Hematopoietic multipotent progenitor cell treated with erythropoietin and hydrocortisone succinate and interleukin-3 and kit ligand, for 6 days (in vitro differentiated cells): ENCODE measurements around the gene C13orf46.

ENCODE experiments used
- DNase-seq: peaks from one replicate; pipeline ENCODE4 v3.0.0-alpha.2; 2015

Gene C13orf46

DNA sequence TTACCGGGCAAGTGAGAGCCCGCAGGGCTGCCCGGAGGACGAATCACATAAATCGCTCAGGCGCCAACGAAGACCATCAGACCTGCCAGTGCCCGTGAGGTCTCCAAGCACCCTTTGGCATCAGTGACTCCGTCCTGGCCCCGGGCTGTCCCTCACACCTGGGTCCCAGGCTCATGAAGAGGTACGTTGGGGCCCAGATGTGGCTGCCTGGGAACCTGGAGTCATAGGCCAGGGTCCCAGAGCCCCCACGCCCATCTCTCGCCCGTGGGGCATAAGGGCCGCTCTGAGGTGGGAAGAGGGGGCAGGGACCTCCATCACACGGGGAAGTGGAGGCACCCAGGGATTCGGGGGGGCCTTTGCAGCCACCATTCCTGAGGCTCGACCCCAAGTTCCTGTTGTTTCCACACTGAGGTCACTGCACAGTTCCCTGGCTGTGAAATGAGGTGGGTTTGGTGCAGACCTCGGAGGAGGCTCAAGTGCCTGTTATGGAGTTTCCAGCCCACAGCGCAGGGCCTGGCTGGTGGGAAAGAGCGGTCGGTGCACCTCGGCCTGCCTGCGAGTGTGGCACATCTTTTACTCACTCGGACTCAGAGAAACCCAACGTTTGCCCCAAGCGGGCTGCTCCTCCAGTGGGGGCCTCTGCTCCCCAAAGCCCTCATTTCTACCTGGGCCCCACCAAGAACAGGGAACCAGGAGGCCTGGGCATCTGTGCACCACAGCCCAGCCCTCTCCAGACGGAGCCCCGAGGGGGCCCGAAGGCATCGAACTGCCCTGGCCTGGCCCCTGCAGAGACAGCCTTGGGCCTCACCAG lies 35.9 kb upstream of the C13orf46 start:
- no peak for DNase-seq

- DNase-seq, result no peak
Measured at GRCh38 chr13:114008964-114009589, 35.2 kb upstream of the C13orf46 start.

GRCh38 chr13:114007566-114007965 lies 33.7 kb upstream of the C13orf46 start:
- DNase-seq, result no peak

DNA sequence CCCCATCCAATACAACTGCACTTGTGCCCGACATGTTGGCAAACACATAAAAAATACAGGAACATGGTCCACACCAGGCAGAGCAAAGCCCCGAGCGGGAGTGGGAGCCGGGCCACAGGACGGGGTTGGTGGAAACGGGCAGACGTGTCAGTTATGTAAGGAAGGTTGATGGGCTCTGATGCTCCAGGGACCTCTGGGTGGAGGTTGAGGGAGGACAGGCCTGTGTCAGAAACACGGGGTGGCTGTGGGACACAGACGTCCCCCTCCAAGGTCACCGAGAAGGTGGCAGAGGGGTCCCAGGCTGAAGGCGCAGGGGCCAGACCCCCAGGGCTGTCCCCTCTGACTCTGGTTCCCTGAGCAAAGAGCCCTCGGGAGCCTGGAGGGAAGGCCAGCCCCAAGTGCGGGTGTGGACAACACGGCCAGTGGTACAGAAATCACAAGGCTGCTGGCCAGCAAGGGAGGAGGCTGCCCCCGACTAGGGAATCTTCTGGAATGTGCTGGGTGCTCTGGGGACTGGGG lies 31.4 kb upstream of the C13orf46 start:
- no peak for DNase-seq

- peak; percentile 68 for DNase-seq
Measured at GRCh38 chr13:114004420-114005205, 30.7 kb upstream of the C13orf46 start.

DNA sequence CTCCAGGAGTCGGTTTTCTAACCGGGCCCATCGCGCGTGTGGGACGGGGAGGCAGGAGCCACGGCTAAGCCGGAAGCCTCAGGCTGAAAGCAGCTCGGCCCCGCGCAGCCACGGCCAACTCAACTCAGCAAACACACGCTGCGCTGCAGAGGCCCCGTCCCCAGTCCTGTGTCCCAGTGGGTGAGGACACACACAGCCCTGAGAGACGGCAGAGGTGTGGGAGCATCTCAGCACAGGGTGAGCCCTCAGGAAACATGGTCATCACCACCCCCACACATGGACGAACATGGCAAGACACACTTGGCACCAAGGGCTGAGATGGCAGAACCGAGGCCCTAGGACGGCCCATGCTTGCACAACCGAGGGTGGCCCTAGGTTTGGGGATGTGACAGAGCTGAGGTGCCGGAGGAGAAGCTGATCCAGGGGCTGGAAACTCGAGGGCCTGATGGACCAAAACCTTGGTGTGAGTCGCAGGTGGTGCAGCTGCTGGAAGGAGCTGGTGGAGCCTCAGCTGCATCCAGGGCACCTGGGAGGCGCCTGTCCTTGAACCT lies 29.0 kb upstream of the C13orf46 start:
- DNase-seq, result no peak

DNA sequence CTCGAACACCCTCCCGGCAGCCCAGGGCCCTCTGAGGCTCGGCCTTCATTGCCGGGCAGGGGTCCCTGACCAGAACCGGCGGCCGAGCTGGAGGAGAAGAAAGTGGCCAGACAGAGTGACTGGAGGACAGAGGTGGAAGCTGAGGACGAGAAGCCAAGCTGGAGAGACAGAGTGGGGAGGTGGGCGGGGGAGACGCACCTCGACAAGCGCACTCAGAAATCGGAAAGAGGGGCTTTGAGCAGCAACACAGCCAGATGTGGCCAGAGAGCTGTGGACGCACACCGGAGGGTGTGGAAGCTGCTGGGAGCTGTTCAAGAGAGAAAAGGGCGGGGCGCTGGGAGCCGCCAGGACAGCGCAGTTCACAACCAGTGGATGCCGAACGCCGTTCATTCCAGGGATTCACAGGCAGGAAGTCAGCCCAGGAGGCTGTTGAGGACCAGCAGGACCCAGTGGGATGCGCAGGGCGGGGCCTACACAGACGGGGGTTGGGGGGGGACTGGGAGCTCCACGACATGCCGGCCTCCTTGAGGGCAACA lies 28.2 kb upstream of the C13orf46 start:
- no peak for DNase-seq

DNA sequence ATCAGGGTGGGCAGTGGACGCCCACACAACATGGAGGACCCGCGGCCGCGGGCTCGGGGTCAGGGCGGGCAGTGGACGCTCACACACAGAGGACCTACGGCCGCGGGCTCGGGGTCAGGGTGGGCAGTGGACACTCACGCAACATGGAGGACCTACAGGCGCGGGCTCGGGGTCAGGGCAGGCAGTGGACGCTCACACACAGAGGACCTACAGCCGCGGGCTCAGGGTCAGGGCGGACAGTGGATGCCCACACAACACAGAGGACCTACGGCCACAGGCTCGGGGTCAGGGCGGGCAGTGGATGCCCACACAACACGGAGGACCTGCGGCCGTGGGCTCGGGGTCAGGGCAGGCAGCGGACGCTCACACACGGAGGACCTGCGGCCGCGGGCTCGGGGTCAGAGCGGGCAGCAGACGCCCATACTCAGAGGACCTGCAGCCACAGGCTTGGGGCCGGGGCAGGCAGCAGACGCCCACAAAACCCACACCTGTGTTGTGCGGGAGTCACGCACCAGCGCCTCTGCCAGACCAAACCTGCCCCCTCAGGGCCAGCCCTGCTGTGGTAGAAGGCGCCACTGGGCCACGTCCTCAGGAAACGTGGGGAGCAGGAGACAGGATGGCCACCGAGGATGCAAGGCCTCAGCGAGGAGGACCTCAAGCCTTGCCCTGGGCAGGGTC lies 27.6 kb upstream of the C13orf46 start:
- DNase-seq, result no peak

DNA sequence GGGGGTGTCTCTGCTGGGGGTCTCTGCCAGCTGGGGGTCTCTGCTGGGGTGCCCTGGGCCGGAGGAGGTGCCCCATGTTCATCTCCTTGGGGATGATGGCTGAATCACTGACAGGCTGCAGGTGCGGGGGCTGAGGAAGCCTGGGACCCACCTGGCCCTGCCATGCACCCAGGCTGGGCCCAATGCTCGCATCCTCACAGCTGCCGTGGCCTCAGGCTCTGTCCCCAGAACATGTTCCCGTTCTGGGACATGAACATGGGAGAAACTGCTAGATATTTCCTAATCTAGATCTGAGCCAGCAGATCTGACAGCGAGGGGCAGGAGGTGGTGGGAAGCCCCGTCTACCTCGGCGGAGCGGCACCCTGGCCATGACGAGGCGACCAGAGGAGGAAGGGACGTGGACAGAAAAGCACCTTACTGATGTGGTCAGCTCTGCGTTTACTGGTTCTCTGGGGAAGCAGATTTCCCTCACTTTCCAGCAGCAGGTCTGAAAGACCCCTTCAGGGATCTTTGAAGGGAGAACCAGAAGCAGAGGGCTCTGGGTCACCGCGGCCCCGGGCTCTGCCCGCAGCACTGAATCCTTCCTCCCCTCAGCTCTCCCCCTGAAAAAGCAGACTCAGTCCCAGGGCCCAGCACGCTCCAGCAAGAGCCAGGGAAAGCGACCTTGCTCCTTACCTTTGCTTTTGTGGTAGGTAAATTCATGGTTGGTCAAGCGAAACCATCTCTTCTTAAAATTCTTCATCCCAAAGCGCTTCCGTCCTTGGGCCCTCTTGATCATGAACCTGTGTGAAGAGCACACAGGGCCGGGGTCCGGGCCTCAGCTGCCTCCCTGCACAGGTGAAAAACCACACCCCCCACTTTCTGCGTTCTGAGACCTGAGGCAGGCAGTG lies 26.5 kb upstream of the C13orf46 start:
- no peak for DNase-seq

GRCh38 chr13:113999618-113999910 lies 25.7 kb upstream of the C13orf46 start:
- no peak for DNase-seq

GRCh38 chr13:113998781-113999617 lies 25.1 kb upstream of the C13orf46 start:
- no peak for DNase-seq

- DNase-seq, result no peak
Measured at GRCh38 chr13:113997845-113998751, 24.2 kb upstream of the C13orf46 start.

GRCh38 chr13:113996912-113997745 lies 23.3 kb upstream of the C13orf46 start:
- no peak for DNase-seq

- DNase-seq, result no peak
Measured at GRCh38 chr13:113996081-113996911, 22.4 kb upstream of the C13orf46 start.

GRCh38 chr13:113995051-113995601 lies 21.2 kb upstream of the C13orf46 start:
- DNase-seq, result no peak

DNA sequence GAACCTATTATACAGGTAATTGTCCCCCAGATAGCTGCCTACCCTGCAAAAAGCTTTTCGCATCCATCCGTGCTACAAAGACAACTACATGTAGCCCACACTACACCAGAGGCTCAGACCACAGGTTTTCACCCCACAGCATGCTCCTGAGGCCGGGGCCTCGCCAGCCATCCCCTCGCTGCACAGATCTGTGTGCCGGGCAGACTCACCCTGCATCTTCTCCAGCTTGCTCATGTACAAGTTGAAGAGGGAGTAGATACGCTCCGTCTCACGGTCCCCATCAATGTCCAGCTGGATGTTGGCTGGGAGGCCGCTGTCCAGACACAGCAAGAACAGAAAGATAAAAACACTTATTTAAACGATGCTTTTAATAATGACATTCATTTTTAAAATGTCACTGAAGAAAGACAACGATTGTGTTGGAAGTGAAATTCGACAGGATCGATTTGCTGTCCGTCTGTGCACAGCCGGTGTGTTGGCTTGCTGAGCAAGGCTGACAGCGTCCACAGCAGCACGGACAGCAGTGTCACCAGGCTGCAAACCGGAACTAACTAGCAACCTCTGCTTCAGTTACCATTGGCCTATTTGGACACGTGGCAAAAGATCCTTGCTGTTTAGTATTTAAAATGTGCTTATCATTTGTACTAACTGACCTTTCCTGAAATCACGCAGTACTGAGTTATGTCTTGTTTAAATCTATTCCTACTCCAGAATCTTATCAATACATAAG lies 18.6 kb upstream of the C13orf46 start:
- no peak for DNase-seq
